K562 (cell line): ENCODE data around the gene ISL1. TPM values are rescaled to one million over a fixed set of nuclear protein-coding genes. Genes with fewer than 3 reads are reported as not detected.

Source experiments
- ATAC-seq: fragments of 200-7000 bp; cut with Tn5 transposase; 3 replicates; pipeline ENCODE4 v1.9.1; 2020; ENCODE audit warnings: moderate library complexity
- BruUV-seq: library from RNA; stranded (reverse); fragments of 400-500 nt; replicated peaks from 2 replicates; lab custom pipeline; 2021; lab: Mats Ljungman, UMichigan
- CTCF ChIA-PET: fragments of 300-600 bp; formaldehyde crosslinking; extraction: SDS; loops from one replicate; lab custom pipeline; 2021; ENCODE audit warnings: low intra/inter-chr PET ratio; lab: Yijun Ruan, JAX
- POLR2A ChIA-PET: fragments of 300-600, 350-650 bp; sonication (Branson Sonifier 250); formaldehyde crosslinking; extraction: SDS; loops from one replicate; lab custom pipeline; 2021; ENCODE audit warnings: antibody characterized with exemption, inconsistent platforms; lab: Yijun Ruan, JAX
- DNase-seq, 4 experiments: peaks; one replicate each; pipeline versions ENCODE4 v3.0.0 to v3.0.0-alpha.2; 2011 to 2018; ENCODE audit warnings: low spot score in 3 of 4, mixed read lengths in 3 of 4; ENCODE audit errors: extremely low read depth in 1 of 4
- FAIRE-seq: peaks from 2 replicates; lab custom pipeline; 2011; peaks lifted over from hg19 to GRCh38; lab: Jason Lieb, UNC
- H2AFZ ChIP-seq: 2 replicates; pipeline ENCODE4 v1.6.0; 2011; ENCODE audit warnings: low read depth, low read length, control low read depth, inconsistent platforms
- H3K27ac ChIP-seq: fragments of 200-600 bp; 3 replicates; pipeline ENCODE4 v1.8.0; 2011; ENCODE audit warnings: low read depth, mild to moderate bottlenecking, control low read depth, inconsistent platforms, low read length, moderate library complexity, mixed read lengths; ENCODE audit errors: extremely low read depth
- H3K27me3 ChIP-seq, 2 experiments: fragments of 300-600 bp in 1 of 2; 2 replicates in 1 of 2; 3 replicates in 1 of 2; pipeline versions ENCODE4 v1.6.0 to v1.8.0; 2011; ENCODE audit warnings: inconsistent platforms in 2 of 2, low read length in 2 of 2, mild to moderate bottlenecking in 1 of 2, mixed read lengths in 1 of 2, moderate library complexity in 1 of 2; ENCODE audit not compliant: control insufficient read depth in 2 of 2, insufficient read depth in 2 of 2
- H3K36me3 ChIP-seq: fragments of 300-600 bp; 3 replicates; pipeline ENCODE4 v1.8.0; 2011; ENCODE audit warnings: mild to moderate bottlenecking, low read length, inconsistent platforms; ENCODE audit not compliant: control insufficient read depth, insufficient read depth
- H3K4me1 ChIP-seq, 2 experiments: fragments of 200-600 bp in 1 of 2; replicated peaks in 1 of 2; 2 replicates in 1 of 2; 3 replicates in 1 of 2; pipeline versions ENCODE4 v1.5.1 to v1.8.0; 2011; ENCODE audit warnings: inconsistent platforms in 2 of 2, low read length in 2 of 2, mild to moderate bottlenecking in 1 of 2, mixed read lengths in 1 of 2, moderate library complexity in 1 of 2; ENCODE audit not compliant: control insufficient read depth in 2 of 2, insufficient read depth in 2 of 2
- H3K4me2 ChIP-seq: 2 replicates; pipeline ENCODE4 v1.6.1; 2011; ENCODE audit warnings: low read length, control low read depth, inconsistent platforms, mixed read lengths; ENCODE audit not compliant: insufficient read depth
- H3K4me3 ChIP-seq: fragments of 200-600 bp; sonication (generic), shearing (Covaris generic); 2 replicates; pipeline ENCODE4 v1.5.1; 2016; ENCODE audit warnings: control low read depth, inconsistent platforms
- H3K79me2 ChIP-seq: fragments of 200-600 bp; 3 replicates; pipeline ENCODE4 v1.8.0; 2011; ENCODE audit warnings: low read length, inconsistent platforms; ENCODE audit not compliant: control insufficient read depth, insufficient read depth
- H3K9ac ChIP-seq, 2 experiments: 2 replicates each; pipeline versions ENCODE4 v1.6.0 to v1.6.1; 2011; ENCODE audit warnings: low read depth in 2 of 2, low read length in 2 of 2, control low read depth in 1 of 2, inconsistent platforms in 1 of 2, mild to moderate bottlenecking in 1 of 2, mixed read lengths in 1 of 2; ENCODE audit not compliant: insufficient read depth in 1 of 2
- H3K9me1 ChIP-seq: one replicate; pipeline ENCODE4 v1.6.0; 2011; ENCODE audit warnings: inconsistent platforms, mild to moderate bottlenecking, low read length, moderate library complexity; ENCODE audit not compliant: control insufficient read depth, insufficient read depth
- H3K9me3 ChIP-seq: replicated peaks from 2 replicates; pipeline ENCODE4 v1.5.1; 2011; ENCODE audit warnings: low read depth, low read length, inconsistent platforms; ENCODE audit not compliant: control insufficient read depth, insufficient read depth
- H4K20me1 ChIP-seq: replicated peaks from 2 replicates; pipeline ENCODE4 v1.6.1; 2011; ENCODE audit warnings: low read length, inconsistent platforms, mixed read lengths; ENCODE audit not compliant: control insufficient read depth, insufficient read depth
- E2F3 ChIP-seq: fragments of 250-450 bp; sonication (Bioruptor Pico); IDR thresholded peaks from 2 replicates; pipeline ENCODE4 v1.4.0; 2020; ENCODE audit warnings: mild to moderate bottlenecking
- GTF2A2 ChIP-seq: IDR thresholded peaks from 2 replicates; pipeline ENCODE4 v1.6.1; 2016; ENCODE audit warnings: mild to moderate bottlenecking, missing genetic modification characterization, missing compliant biosample characterization
- NCOR1 ChIP-seq: fragments of 450-650 bp; IDR thresholded peaks from 2 replicates; pipeline ENCODE4 v1.6.1; 2016; ENCODE audit warnings: mild to moderate bottlenecking, moderate library complexity
- NR2C2 ChIP-seq, 2 experiments: fragments of 200-800 bp in 1 of 2; sonication (Bioruptor generic) in 1 of 2; sonication (generic) in 1 of 2; formaldehyde crosslinking in 1 of 2; IDR thresholded peaks; 2 replicates each; pipeline versions ENCODE4 v1.6.1 to v1.8.0; 2016 to 2022; ENCODE audit warnings: mild to moderate bottlenecking in 1 of 2, missing compliant biosample characterization in 1 of 2, missing genetic modification characterization in 1 of 2, missing genetic modification reagents in 1 of 2
- PHB2 ChIP-seq: fragments of 450-650 bp; IDR thresholded peaks from 2 replicates; pipeline ENCODE4 v1.6.1; 2017; ENCODE audit warnings: low read depth
- SMAD1 ChIP-seq: fragments of 150-350 bp; IDR thresholded peaks from 2 replicates; pipeline ENCODE4 v1.6.1; 2014; ENCODE audit warnings: low read length, low read depth; ENCODE audit not compliant: partially characterized antibody
- STAT5A ChIP-seq: IDR thresholded peaks from 2 replicates; pipeline ENCODE4 v1.6.1; 2012; ENCODE audit warnings: low read length, inconsistent platforms, borderline replicate concordance
- TEAD2 ChIP-seq: fragments of 450-650 bp; IDR thresholded peaks from 2 replicates; pipeline ENCODE4 v1.6.1; 2016; ENCODE audit warnings: missing genetic modification characterization, control low read depth, missing compliant biosample characterization
- TEAD4 ChIP-seq, 2 experiments: sonication (generic) in 1 of 2; formaldehyde crosslinking in 1 of 2; IDR thresholded peaks; 2 replicates each; pipeline versions ENCODE4 v1.6.1 to v1.8.0; 2012 to 2022; ENCODE audit warnings: borderline replicate concordance in 1 of 2, inconsistent platforms in 1 of 2, low read length in 1 of 2, mild to moderate bottlenecking in 1 of 2, missing genetic modification reagents in 1 of 2
- ZNF124 ChIP-seq: sonication (generic); formaldehyde crosslinking; IDR thresholded peaks from 2 replicates; pipeline ENCODE4 v1.8.1; 2022; ENCODE audit warnings: missing genetic modification reagents
- ZNF217 ChIP-seq: sonication (generic); formaldehyde crosslinking; IDR thresholded peaks from 2 replicates; pipeline ENCODE4 v1.8.0; 2022; ENCODE audit warnings: mild to moderate bottlenecking, missing genetic modification reagents
- ZSCAN32 ChIP-seq: fragments of 450-650 bp; formaldehyde crosslinking; IDR thresholded peaks from 2 replicates; pipeline ENCODE4 v1.4.0; 2020; ENCODE audit warnings: mild to moderate bottlenecking, moderate library complexity
- WGBS: fragments of 100-300 bp; shearing (Covaris generic); methylation state at CpG from one replicate; pipeline ENCODE4 v1.1.6; 2016; ENCODE audit warnings: low coverage, mixed read lengths; ENCODE audit not compliant: insufficient coverage; ENCODE audit errors: missing lambda C conversion rate; 5-methylcytosine and 5-hydroxymethylcytosine counted together
- in situ Hi-C: fragments of 300-500 bp; cut with MboI; formaldehyde crosslinking; loops from 4 replicates; pipeline ENCODE4 v1.15.0; 2018; ENCODE audit warnings: inconsistent platforms, mixed read lengths
- intact Hi-C: fragments of 100-400 bp; cut with micrococcal nuclease; formaldehyde crosslinking; loops from 2 replicates; pipeline ENCODE4 v1.14.2; 2022
- polyA plus RNA-seq, 8 experiments: library from polyadenylated mRNA; depleted of rRNA in 4 of 8; stranded (reverse) in 5 of 8; unstranded in 3 of 8; fragments of >200 nt; fragmentation: Nextera tagmentation in 2 of 8; fragmentation: Illumina TruSeq in 1 of 8; extraction: Ambion mirVana in 2 of 8; extraction: Trizol in 1 of 8; gene quantifications; 2 replicates each; pipeline versions ENCODE4 v1.2.1 to v1.2.3, GENCODE V29; 2011 to 2014; ENCODE audit warnings: inconsistent platforms in 1 of 8, missing spikeins in 1 of 8
- total RNA-seq, 7 experiments: library from RNA; depleted of rRNA in 6 of 7; stranded (reverse); fragments of >200 nt in 6 of 7; fragmentation: Illumina TruSeq in 2 of 7; extraction: Trizol in 2 of 7; gene quantifications; 2 replicates each; pipeline versions ENCODE4 v1.2.1 to v1.2.3, GENCODE V29; 2011 to 2021; ENCODE audit warnings: low replicate concordance in 1 of 7
- TF ChIP-seq, protein P1 (sequence below): sonication (generic); formaldehyde crosslinking; IDR thresholded peaks from 2 replicates; pipeline ENCODE4 v1.8.0; 2022; ENCODE audit warnings: mild to moderate bottlenecking, missing genetic modification reagents
- TF ChIP-seq, protein P2 (sequence below): fragments of 250-450 bp; sonication (Bioruptor Pico); IDR thresholded peaks from 2 replicates; pipeline ENCODE4 v1.5.0; 2021
- TF ChIP-seq, protein P3 (sequence below), 2 experiments: fragments of 200-800 bp in 1 of 2; sonication (Bioruptor generic) in 1 of 2; sonication (generic) in 1 of 2; formaldehyde crosslinking in 1 of 2; IDR thresholded peaks in 1 of 2; conservative IDR thresholded peaks in 1 of 2; 2 replicates each; pipeline versions ENCODE4 v1.5.0 to v1.6.1; 2016 to 2020; ENCODE audit warnings: missing compliant biosample characterization in 1 of 2, missing genetic modification characterization in 1 of 2, missing genetic modification reagents in 1 of 2

ISL1 gene
- total and polyA plus RNA-seq, 9 of the 15 experiments (the other 6 are each of a cell fraction or from before 2014, with no cell fraction given): not detected

DNA sequence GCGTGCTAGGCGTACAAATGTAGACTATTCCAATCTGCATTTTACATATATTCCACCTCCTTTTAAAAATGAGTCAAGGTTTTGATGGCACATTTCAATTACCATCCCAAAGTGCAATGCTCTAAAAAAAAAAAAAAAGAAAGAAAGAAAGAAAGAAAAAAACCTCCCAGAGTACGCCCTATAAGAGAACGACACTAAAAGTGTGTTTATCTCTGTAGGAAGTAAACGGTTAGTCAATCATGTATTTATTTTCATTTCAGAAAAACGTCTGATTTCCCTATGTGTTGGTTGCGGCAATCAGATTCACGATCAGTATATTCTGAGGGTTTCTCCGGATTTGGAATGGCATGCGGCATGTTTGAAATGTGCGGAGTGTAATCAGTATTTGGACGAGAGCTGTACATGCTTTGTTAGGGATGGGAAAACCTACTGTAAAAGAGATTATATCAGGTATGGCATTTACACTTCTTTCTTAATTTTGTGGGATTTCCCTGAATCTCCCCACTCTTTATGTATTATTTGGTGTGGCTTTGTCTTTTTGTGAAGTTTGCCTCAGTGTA, 1.1 kb downstream of the ISL1 start:
- no TSS peak for BruUV-seq
- H3K79me2 ChIP-seq: no peaks in the 10 kb centered on the region
- no peak overlapping the region for H3K4me3 ChIP-seq
- no peaks in the 10 kb centered on the region for H3K9me1 ChIP-seq
- ATAC-seq (no peak), DNase-seq (no peak), FAIRE-seq (no peak)
- CTCF ChIA-PET: no interaction called here
- no peak overlapping the region for H3K9ac ChIP-seq
- intact Hi-C loops (loop anchor here (5.0 kb wide), 1 partner anchor 1273 kb away; no protein-coding TSS in a partner anchor), in situ Hi-C loops (loop anchor here (25.0 kb wide), 1 partner anchor 1278 kb away; no protein-coding TSS in a partner anchor)
- no peak overlapping the region for H3K4me2 ChIP-seq
- no peaks in the 10 kb centered on the region for H4K20me1 ChIP-seq
- H3K4me1 ChIP-seq: peaks cover 0 to 9% of the 10 kb centered on the region in 2 experiments; a peak in 1 of 5 replicates
- no peaks in the 10 kb centered on the region for H3K9me3 ChIP-seq
- POLR2A ChIA-PET: no interaction called here
- TF ChIP-seq ZNF217 (CRISPR knock-in tag) (no peak), E2F3 (no peak), PHB2 (no peak), TEAD2 (tag) (no peak), ZSCAN32 (CRISPR knock-in tag) (no peak), NR2C2 (CRISPR knock-in tag; IDR thresholded peaks at IDR 0.05) (no peak), NR2C2 (tag; IDR thresholded peaks at IDR 0.05) (no peak), GTF2A2 (tag) (no peak), TEAD4 (IDR thresholded peaks at IDR 0.05; ENCODE audit: low read length) (no peak), TEAD4 (CRISPR knock-in tag; IDR thresholded peaks at IDR 0.05; ENCODE audit: borderline replicate concordance) (no peak), STAT5A (no peak), SMAD1 (no peak), ZNF124 (CRISPR knock-in tag) (no peak), NCOR1 (no peak)
- TF ChIP-seq, protein P1, sequence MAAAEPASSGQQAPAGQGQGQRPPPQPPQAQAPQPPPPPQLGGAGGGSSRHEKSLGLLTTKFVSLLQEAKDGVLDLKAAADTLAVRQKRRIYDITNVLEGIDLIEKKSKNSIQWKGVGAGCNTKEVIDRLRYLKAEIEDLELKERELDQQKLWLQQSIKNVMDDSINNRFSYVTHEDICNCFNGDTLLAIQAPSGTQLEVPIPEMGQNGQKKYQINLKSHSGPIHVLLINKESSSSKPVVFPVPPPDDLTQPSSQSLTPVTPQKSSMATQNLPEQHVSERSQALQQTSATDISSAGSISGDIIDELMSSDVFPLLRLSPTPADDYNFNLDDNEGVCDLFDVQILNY (CRISPR knock-in tag): no peak
- TF ChIP-seq, protein P2, sequence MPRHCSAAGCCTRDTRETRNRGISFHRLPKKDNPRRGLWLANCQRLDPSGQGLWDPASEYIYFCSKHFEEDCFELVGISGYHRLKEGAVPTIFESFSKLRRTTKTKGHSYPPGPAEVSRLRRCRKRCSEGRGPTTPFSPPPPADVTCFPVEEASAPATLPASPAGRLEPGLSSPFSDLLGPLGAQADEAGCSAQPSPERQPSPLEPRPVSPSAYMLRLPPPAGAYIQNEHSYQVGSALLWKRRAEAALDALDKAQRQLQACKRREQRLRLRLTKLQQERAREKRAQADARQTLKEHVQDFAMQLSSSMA (CRISPR knock-in tag): no peak
- TF ChIP-seq, protein P3, sequence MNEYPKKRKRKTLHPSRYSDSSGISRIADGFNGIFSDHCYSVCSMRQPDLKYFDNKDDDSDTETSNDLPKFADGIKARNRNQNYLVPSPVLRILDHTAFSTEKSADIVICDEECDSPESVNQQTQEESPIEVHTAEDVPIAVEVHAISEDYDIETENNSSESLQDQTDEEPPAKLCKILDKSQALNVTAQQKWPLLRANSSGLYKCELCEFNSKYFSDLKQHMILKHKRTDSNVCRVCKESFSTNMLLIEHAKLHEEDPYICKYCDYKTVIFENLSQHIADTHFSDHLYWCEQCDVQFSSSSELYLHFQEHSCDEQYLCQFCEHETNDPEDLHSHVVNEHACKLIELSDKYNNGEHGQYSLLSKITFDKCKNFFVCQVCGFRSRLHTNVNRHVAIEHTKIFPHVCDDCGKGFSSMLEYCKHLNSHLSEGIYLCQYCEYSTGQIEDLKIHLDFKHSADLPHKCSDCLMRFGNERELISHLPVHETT (CRISPR knock-in tag; conservative IDR thresholded peaks at IDR 0.05 in 1 of 2, IDR thresholded peaks at IDR 0.05 in 1 of 2): no peak
- 6% methylated on average over 12 of the region's 12 CpGs for WGBS
- peaks cover 3 to 19% of the 10 kb centered on the region in 2 experiments; a peak in 4 of 5 replicates for H3K27me3 ChIP-seq
- no peak overlapping the region for H3K27ac ChIP-seq
- no peak overlapping the region for H2AFZ ChIP-seq
- H3K36me3 ChIP-seq: no peaks in the 10 kb centered on the region
